ENCODE results near the gene PNMA8C.

GRCh38 chr19:46404055-46404752 is 24.5 kb downstream of the PNMA8C start:
- TF ChIP-seq EZH2 (IDR thresholded peaks at IDR 0.05; ENCODE audit: low read length) = no peak
- peak in 1 of 3 experiments; percentile 45 for TF ChIP-seq CTCF (optimal IDR thresholded peaks at IDR 0.05 in 1 of 3, IDR thresholded peaks at IDR 0.05 in 1 of 3, conservative IDR thresholded peaks at IDR 0.05 in 1 of 3; ENCODE audit: extremely low read depth in 1 of 3, insufficient read depth in 2 of 3, low read length in 3 of 3)
